Measurements from ENCODE around the gene ZC3H4.

Gene ZC3H4

GRCh38 chr19:47020992-47021496 is 92.5 kb downstream of the ZC3H4 start:
- no peak for DNase-seq (ENCODE audit: low spot score)

DNA sequence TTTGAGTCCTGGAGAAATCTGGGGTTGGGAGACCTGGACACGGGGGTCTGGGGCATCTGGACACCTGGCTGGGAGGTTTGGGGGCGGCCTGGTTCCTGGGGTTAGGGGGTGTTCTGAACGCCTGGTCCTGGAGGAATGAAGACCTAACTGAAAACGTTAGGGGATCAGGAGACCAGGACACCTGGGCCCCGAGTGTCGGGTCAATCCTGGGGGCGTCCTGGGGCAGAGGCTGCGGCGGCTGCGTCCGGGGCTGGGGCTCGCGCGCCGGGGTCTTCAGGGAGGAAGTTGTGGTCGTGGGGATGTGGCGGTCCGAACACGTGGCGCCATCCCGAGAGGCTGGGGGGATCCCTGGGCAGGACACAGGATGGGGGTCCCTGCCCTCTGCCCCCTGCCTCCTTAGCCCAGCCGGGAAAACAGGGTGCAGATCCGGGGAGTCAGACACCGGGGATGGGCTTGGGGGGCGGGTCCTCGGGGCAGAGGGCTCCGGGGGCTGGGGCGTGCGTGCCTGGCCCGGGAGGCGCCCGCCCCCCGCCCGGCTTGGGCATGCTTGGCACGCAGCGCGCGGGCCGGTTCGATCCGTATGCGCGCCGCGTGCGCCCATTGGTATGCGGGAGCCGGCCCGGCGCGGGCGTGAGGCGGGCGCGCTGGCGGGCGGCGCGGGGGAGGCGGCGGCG is 93.3 kb downstream of the ZC3H4 start:
- DNase-seq (ENCODE audit: low spot score) = no peak

- no peak for DNase-seq (ENCODE audit: low spot score)
These were observed 94.0 kb downstream of the ZC3H4 start, which contains the start of gene NPAS1 for GRCh38 chr19:47019431-47020041. NPAS1 (plus strand) TSS chr19:47019837; CDS start chr19:47021048, 1,211 bp downstream.

DNA sequence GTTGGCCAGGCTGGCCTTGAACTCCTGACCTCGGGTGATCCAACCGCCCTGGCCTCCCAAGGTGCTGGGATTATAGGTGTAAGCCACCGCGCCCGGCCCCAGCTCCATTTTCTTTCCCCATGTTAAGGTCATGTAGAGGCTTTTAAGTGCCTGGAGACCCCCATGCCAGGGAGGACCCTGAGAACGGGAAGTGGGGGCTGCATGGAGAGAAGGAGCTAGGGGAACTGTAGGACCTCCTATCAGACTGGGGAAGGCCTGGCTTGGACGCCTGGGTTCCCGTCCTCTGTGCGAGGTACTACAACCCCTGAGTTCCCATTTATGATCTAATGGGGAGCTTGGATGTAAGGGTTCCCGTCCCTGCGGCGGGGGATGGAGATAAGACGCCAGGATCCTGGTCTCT is 94.7 kb downstream of the ZC3H4 start:
- DNase-seq (ENCODE audit: low spot score) = no peak
